NCI-H82 (cell line): ENCODE measurements around the gene TMCC1.
"Not testable (repeated sequence)": the region's sequence is repeated elsewhere in the genome, so short reads cannot be mapped to it uniquely, and the experiment has no call there.

Experiments used
- DNase-seq: peaks from one replicate; lab custom pipeline; 2025; lab: John Stamatoyannopoulos, UW

TMCC1 gene

DNA sequence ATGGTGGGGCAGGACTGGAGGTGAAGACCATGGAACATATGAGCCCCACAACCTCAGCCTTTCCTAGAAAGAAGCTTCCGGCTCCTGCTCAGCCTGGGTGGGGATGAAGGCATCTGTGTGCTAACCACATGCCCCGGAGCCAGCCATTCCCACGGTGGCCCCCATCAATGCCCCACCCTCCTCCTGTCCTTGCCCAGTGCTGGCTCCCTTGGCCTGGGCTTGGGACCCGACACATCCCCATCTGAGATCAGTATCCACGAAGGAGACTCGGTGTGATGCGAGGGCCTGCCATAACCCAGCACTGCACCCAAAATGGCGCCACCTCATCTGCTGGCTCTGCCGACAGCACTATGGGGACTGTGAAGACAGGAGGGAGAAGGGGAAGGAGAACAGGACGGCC lies 270.6 kb downstream of the TMCC1 start:
- DNase-seq = no peak

DNA sequence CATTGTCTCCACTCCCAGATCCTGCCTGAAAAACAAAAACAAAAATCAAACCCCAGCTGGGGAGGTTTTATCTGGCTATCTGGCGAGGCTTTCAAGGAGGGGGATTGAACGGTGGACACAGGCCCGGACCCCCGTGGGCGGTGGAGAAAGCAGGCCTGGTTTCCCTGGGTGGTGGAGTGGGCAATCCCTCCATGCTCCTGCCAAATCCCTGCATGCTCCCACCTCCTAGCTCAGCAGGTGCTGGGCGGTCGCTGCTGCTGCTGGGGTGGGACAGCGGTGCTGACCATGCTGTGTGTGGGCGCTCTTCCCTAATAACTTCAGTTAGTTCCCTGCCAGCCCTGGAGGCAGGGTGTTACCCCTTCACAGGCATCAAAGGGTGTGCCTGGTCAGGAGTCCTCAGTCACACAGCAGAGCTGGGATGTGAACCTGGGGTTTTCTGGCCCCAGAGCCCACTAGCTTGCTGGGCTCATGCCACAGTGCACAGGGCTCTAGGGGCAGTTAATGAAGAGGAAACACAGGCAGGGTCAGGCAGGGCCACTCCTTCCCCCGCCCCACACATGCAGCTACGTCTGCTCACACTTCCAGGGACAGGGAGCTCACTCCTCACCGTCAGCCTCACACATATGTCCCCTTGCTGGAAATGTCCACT lies 271.2 kb downstream of the TMCC1 start:
- DNase-seq = no peak

GRCh38 chr3:129621626-129622225 lies 271.8 kb downstream of the TMCC1 start:
- DNase-seq = no peak

- DNase-seq = no peak
Measured at GRCh38 chr3:129620828-129621559, 272.5 kb downstream of the TMCC1 start.

- DNase-seq = no peak
Measured at GRCh38 chr3:129619726-129620162, 273.8 kb downstream of the TMCC1 start.

DNA sequence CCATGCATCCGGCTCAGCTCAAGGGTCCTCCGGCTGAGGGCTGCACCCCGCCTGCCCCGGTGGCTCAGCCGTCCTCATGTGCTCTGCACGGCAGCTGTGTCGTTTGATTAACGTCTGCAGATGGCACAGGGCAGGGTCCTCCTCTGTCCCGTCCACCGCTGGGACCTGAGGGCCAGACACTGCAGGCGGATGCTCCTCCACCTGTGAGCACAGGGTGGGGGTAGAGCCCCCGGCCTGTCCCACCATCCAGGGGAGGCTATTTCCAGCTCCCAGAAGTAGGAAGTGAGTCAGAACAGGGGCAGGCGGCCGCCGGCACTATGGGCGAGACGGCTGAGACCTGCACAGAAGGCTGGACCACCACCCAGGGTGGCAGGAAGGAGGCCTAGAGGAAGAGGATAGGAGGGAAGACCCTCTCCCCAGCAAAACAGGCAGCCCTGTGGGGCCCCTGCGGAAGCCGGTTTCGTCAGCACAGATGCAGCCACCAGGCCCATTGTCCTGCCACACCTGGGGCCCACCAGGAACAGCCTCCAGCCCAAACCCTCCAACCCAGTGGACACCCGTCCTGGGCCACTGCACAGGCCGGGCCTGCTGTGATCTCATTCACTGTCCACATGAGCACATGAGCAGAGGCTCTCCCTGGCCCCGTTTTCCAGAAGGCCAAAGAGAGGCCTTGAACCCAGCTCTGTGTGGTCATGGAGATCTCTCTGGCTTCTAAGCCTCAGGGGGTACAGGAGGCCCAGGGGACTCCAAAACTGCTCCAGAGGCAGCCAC lies 274.4 kb downstream of the TMCC1 start:
- DNase-seq = no peak

GRCh38 chr3:129618186-129618820 lies 275.2 kb downstream of the TMCC1 start:
- DNase-seq = no peak

- no peak for DNase-seq
Measured at GRCh38 chr3:129617381-129618185, 275.9 kb downstream of the TMCC1 start.

GRCh38 chr3:129616713-129617112 lies 276.8 kb downstream of the TMCC1 start:
- DNase-seq = no peak

DNA sequence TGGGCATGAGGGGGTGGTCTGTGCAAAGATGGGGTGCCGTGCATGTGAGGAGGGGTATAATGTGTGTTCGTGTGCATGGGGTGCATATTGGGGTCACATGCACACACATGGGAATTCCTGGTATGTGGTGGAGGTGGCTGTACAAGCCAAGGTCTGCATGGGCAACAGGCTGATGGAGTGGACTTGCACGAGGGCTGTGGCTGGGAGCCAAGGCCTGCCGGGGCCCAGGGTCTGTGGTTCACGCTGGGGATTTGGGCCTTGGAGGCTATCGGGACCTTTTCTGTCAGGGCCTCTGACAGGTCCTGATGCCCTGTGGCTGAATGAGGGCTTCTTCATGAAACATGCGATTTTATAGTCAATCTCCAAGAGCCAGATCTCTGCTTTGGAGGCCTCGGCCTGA lies 277.2 kb downstream of the TMCC1 start:
- no peak for DNase-seq

GRCh38 chr3:129615751-129616281 lies 277.7 kb downstream of the TMCC1 start:
- DNase-seq = no peak

- no peak for DNase-seq
Measured at GRCh38 chr3:129614927-129615363, 278.6 kb downstream of the TMCC1 start.

- DNase-seq = no peak
Measured at GRCh38 chr3:129614435-129614834, 279.1 kb downstream of the TMCC1 start.

- DNase-seq = no peak
Measured at GRCh38 chr3:129613367-129613740, 280.2 kb downstream of the TMCC1 start.

GRCh38 chr3:129612534-129613366 lies 280.8 kb downstream of the TMCC1 start:
- DNase-seq = no peak

- DNase-seq = no peak
Measured at GRCh38 chr3:129611812-129612533, 281.5 kb downstream of the TMCC1 start.

DNA sequence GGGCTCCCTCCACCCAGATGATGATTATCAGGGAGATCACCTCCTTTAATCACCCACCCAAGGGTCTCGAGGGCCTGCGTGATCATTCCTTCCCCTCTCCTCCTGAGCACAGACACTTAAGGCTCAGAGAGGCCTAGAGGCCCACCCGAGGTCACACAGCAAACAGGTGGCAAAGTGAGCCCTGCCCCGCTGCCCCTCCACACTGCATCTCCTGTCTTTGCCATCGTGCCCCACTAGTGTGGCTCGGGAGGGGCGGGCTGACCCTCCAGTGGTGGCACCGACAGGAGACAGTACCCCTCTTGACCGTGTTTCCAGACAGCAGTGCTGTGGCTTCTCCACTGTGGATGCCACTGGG lies 282.1 kb downstream of the TMCC1 start:
- no peak for DNase-seq

- not testable (repeated sequence) for DNase-seq
Measured at GRCh38 chr3:129610794-129611445, 282.6 kb downstream of the TMCC1 start.

DNA sequence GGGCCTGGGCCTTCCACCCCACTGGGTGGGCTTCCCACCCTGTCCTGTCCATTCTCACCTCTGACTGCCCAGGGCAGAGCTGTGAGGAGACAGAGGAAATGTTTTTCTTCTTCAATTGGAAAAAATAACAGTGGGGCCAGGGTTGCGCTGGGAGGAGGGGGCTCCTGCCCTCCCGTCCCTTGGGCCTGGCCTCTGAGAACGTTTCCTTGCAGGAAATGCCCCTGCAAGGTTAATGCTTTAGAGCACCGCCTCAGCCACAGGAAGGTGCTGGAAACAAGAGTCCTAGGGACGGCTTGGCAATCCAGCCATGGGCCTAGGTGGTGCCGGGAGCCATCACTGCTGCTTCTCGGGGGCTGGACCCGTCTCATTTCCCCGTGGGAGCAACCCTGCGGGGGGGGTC lies 283.2 kb downstream of the TMCC1 start:
- DNase-seq = no peak
